Measurements from ENCODE around the gene MYO9A. TPM values are rescaled to one million over a fixed set of nuclear protein-coding genes. Genes with fewer than 3 reads are reported as not detected.
A peak's percentile ranks its signal among the peaks of the same experiment; 100 is the strongest.
"Not testable (repeated sequence)": the region's sequence is repeated elsewhere in the genome, so short reads cannot be mapped to it uniquely, and the experiment has no call there.

Gene MYO9A
- polyA plus RNA-seq, 12 donors = 26.1 to 399 (median 30.5) TPM

DNA sequence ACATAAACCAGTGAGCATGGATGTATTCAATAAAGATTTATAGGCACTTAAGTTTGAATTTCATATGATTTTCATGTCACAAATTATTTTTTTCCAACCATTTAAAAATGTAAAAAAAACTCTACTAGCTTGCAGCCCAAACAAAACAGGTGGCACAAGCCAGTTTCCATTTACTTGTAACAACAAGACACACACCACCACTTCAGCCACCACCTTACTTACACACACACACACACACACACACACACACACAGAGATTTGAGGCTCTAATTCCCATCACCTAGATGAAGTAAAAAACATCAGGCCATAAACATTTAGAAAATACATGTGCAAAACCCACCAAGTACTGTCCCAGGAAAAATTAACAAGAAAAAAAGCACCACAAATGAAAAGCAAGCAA, 25.3 kb downstream of the MYO9A start:
- DNase-seq = no peak

GRCh38 chr15:72092006-72092405, 25.9 kb downstream of the MYO9A start:
- DNase-seq = no peak

DNA sequence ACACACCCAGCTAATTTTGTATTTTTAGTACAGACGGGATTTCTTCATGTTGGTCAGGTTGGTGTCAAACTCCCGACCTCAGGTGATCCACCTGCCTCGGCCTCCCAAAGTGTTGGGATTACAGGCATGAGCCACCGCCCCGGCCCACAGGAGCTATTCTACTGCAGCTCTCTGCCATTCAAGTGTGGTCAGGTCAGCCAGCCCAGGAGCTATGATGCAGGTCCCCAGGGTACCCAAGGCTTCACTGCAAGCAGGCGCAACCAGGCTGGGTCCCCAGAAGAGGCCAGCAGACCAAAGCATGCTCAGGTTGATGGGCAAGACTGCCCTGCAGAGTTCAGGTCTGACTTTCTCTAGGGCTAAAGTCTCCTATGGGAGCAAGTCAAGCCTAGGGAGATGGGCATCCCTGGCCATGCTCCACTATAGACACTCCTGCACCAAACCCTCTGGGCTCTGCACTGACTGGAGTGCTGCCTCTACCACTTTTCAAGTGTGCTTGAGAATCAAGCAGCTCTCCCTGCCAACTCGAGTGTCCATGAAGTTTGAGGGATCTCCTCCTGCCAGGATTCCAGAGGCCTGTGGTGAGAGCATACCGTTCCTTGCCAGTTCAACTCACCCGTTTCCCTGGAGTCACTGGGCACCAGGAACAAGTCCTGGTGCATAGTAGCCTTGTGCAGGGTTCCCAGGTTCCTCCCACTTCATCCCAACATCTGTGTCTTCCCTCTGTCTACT, 30.9 kb downstream of the MYO9A start:
- DNase-seq = no peak

GRCh38 chr15:72086010-72086697, 31.8 kb downstream of the MYO9A start:
- no peak for DNase-seq

- DNase-seq = no peak
Measured at GRCh38 chr15:72082176-72082575, 35.8 kb downstream of the MYO9A start.

DNA sequence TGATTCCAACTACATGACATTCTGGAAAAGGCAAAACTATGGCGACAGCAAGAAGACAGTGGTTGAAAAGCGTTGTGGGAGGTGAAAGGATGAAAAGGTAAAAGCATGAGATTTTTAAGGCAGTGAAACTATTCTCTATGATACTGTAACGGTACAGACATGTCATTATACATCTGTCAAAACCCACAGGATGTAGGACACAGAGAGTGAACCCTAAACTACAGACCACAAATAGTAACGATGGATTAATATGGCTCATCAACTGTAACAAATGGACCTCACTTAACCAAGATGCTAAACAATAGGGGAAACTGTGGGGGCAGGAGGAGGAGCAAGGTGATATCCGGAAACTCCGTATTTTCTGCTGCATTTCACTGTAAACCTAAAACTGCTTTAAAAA, 39.1 kb downstream of the MYO9A start:
- DNase-seq = no peak

- DNase-seq = no peak
Measured at GRCh38 chr15:72077950-72078349, 40.0 kb downstream of the MYO9A start.

- no peak for DNase-seq
Measured at GRCh38 chr15:72074335-72075060, 43.5 kb downstream of the MYO9A start.

- not testable (repeated sequence) for DNase-seq
Measured at GRCh38 chr15:72071448-72071825, 46.5 kb downstream of the MYO9A start.

GRCh38 chr15:72070817-72071447, 47.0 kb downstream of the MYO9A start:
- no peak for DNase-seq

- DNase-seq = no peak
Measured at GRCh38 chr15:72068856-72069255, 49.1 kb downstream of the MYO9A start.

DNA sequence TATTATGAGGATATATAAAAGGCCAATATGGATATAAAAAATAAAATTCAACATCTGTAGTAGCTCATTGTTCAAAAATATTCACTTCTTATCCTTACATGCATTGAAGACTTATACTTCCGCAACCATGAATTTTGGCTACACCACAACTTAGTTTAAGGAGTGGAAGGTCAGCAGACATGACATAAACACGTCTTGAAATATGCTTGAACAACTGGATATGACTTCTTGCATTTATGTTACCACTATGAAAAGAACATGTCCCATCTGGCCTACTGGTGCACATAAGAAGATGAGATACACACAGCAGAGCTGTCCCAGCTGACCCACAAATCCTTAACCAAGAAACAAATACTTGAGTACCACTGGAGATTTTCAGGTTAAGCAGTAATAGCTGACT, 52.1 kb downstream of the MYO9A start:
- no peak for DNase-seq

DNA sequence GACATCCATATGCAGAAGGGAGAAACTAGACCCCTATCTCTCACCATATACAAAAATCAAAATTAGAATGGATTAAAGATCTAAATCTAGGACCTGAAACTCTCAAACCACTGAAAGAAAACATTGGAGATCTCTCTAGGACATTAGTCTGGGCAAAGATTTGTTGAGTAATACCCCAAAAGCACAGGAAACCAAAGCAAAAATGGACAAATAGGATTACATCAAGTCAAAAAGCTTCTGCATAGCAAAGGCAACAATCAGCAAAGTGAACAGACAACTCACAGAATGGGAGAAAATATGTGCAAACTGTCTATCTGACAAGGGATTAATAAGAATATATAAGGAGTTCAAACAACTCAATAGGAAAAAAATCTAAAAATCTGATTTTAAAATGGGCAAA, 54.8 kb downstream of the MYO9A start:
- no peak for DNase-seq

DNA sequence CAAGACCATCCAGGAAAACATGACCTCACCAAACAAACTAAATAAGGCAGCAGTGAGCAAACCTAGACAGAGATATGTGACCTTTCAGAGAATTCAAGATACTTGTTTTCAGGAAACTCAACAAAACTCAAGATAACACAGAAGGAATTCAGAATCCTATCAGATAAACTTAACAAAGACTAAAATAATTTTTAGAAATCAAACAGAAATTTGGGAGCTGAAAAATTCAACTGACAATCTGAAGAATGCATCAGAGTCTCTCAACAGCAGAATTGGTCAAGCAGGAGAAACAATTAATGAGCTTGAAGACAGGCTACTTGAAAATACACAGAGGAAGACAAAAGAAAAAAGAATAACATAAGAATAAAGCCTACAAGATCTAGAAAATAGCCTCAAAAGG, 55.6 kb downstream of the MYO9A start:
- DNase-seq = no peak

DNA sequence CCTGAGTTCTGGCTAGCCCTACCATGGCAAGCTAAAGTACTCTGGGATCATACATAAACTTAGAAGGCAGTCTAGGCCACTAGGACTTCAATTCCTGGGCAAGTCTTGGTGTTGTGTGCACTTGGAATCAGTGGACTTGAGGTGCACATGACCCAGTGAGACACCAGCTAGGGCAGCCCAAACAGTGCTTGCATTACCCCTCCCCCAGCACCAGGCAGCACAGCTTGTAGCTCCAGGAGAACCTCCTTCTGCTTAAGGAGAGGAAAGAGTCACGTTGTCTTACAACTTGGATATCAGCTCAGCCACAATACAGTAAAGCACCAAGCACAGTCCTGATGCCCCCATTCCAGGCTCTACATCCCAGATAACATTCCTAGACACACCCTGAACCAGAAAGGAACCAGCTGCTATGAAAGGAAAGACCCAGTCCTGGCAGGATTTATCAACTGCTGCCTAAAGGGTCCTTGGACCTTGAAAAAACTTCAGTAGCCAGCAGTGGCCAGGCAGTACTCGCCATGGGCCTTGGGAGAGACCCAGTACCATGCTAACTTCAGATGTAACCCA, 57.2 kb downstream of the MYO9A start:
- no peak for DNase-seq

DNA sequence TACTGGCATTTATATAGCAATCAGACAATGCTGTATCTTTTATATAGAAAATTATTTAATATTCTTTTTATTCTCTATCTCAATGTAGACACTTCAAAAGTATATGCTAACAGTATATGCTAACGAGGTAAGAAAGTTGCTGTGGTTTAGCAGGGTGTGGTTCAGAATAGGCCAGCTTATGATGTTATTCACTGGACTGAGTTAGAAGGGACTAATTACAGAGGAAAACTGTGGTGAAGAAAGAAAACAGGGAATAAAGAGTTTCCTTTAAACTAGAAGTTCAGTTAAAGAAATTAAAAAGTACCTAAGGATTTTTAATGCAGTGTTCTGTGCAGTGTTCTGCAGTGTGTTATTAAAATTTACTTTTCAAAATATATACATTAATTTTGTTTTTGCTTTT, 59.4 kb downstream of the MYO9A start:
- no peak for DNase-seq

DNA sequence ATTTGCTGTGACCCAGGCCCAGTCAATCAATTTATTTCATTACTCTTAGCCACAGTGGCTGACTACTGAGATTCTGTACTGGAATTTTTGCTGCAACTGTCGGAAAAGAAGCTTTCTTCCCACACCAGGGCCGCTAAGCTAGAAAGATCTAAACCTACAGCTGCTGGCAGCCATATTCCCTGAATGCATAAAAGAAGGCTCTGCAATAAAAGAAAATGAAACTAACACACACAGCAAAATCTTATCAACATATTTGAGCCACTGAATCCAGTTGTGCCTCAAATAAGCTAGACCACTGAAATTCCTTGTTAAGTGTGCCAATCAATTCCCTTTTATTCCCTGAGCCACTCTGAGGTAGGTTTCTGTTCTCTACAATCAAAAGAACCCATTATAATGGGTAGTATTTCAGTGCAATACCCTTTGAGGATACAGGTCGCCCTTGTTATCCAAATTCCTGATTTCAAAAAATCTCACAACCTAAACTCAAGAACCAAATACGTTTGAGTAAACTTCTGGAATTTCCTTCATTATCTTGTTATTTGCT, 60.3 kb downstream of the MYO9A start:
- no peak for DNase-seq

- not testable (repeated sequence) for DNase-seq
Measured at GRCh38 chr15:72056217-72056616, 61.7 kb downstream of the MYO9A start.

DNA sequence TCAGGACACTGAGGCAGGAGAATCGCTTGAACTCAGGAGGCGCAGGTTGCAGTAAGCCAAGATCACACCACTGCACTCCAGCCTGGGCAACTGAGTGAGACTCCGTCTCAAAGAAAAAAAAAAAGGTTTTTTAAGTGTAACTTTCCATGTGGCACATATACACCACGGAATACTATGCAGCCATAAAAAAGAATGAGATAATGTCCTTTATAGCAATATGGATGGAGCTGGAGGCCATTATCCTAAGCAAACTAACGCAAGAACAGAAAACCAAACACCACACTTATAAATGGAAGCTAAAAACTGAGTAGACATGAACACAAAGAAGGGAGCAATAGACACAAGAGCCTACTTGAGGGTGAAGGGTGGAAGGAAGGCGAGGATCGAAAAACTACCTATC, 64.7 kb downstream of the MYO9A start:
- not testable (repeated sequence) for DNase-seq

GRCh38 chr15:72050700-72051099, 67.2 kb downstream of the MYO9A start:
- DNase-seq = no peak

DNA sequence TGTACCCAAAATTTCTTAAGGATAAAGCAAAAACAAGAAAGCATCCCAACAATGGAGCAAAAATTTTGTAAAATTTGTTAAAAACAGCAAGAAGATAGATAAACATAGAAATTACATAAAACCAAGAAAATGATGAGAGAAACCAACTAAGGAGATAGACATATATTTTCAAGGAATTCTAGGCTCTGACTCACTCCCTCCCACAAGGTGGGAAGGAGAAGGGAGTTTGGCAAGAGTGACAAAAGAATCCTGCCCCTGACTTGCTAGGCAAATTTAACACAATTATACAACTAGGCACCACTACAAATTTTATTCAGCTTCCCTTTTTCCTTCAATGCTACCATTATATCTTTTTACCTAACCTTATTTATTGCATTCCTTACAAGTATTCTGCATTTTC, 70.9 kb downstream of the MYO9A start:
- DNase-seq = no peak

- DNase-seq = peak; percentile 41
Measured at GRCh38 chr15:72044956-72045355, 73.0 kb downstream of the MYO9A start.
